Femur (tissue), 1 donor: ENCODE data around the gene ZNF462.

Source experiments
- DNase-seq: peaks from one replicate; pipeline ENCODE4 v3.0.0-alpha.2; 2017

Gene ZNF462

GRCh38 chr9:106931466-106931865 lies 68.5 kb downstream of the ZNF462 start:
- DNase-seq, result no peak

- no peak for DNase-seq
Observed at GRCh38 chr9:106932178-106932577, 69.2 kb downstream of the ZNF462 start.

- no peak for DNase-seq
Observed at GRCh38 chr9:106932675-106933074, 69.7 kb downstream of the ZNF462 start.

- DNase-seq, result no peak
Observed at GRCh38 chr9:106933470-106933869, 70.5 kb downstream of the ZNF462 start.

GRCh38 chr9:106934442-106935238 lies 71.7 kb downstream of the ZNF462 start:
- DNase-seq, result no peak

- DNase-seq, result no peak
Observed at GRCh38 chr9:106936680-106937079, 73.7 kb downstream of the ZNF462 start.

GRCh38 chr9:106941916-106942315 lies 79.0 kb downstream of the ZNF462 start:
- DNase-seq, result peak; percentile 61

- DNase-seq, result no peak
Observed at GRCh38 chr9:106945727-106946660, 83.0 kb downstream of the ZNF462 start.

GRCh38 chr9:106947106-106947900 lies 84.3 kb downstream of the ZNF462 start:
- no peak for DNase-seq

- no peak for DNase-seq
Observed at GRCh38 chr9:106953174-106953573, 90.2 kb downstream of the ZNF462 start.

GRCh38 chr9:106954558-106954957 lies 91.6 kb downstream of the ZNF462 start:
- no peak for DNase-seq

- no peak for DNase-seq
Observed at GRCh38 chr9:106954974-106955850, 92.2 kb downstream of the ZNF462 start.

- DNase-seq, result no peak
Observed at GRCh38 chr9:106956971-106957370, 94.0 kb downstream of the ZNF462 start.

- DNase-seq, result no peak
Observed at GRCh38 chr9:106958955-106959657, 96.1 kb downstream of the ZNF462 start.

- DNase-seq, result no peak
Observed at GRCh38 chr9:106960258-106960657, 97.3 kb downstream of the ZNF462 start.

- DNase-seq, result no peak
Observed at GRCh38 chr9:106961623-106962022, 98.7 kb downstream of the ZNF462 start.

GRCh38 chr9:106962122-106962521 lies 99.2 kb downstream of the ZNF462 start:
- DNase-seq, result no peak

GRCh38 chr9:106962615-106963363 lies 99.8 kb downstream of the ZNF462 start:
- peak; percentile 76 for DNase-seq

- no peak for DNase-seq
Observed at GRCh38 chr9:106963684-106964083, 100.7 kb downstream of the ZNF462 start.

GRCh38 chr9:106964329-106964728 lies 101.4 kb downstream of the ZNF462 start:
- DNase-seq, result no peak
